T-helper 1 cell (primary cell): ENCODE measurements around the gene ITGA1.
A peak's percentile ranks its signal among the peaks of the same experiment; 100 is the strongest.
"Not testable (repeated sequence)": the region's sequence is repeated elsewhere in the genome, so short reads cannot be mapped to it uniquely, and the experiment has no call there.

Experiments
- DNase-seq, 5 donors: peaks; one replicate each; pipeline ENCODE4 v3.0.0-alpha.2; 2012 to 2020

ITGA1 gene

DNA sequence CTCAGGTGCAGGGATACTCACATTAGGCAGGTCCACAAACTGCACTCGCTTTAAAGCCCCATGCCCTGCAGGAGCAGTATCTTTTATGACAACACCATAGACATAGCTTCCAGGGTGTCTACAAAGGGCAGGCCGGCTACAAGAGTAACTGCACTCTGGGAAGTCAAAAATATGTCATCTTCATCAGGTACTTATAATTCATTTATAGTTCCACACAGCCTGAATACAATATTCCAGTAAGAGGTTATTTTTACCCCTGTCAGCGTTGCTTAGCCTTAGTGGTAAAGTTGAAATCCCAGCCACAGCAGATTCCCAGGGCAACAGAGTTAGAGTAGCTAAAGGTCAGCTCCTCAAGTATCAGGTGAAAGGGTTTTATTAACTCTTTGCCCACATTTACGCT is 119.1 kb downstream of the ITGA1 start:
- DNase-seq = no peak

- no peak for DNase-seq
Observed at GRCh38 chr5:52909192-52909591, 121.5 kb downstream of the ITGA1 start.

GRCh38 chr5:52910071-52910470 is 122.4 kb downstream of the ITGA1 start:
- no peak for DNase-seq

GRCh38 chr5:52915176-52915875 is 127.6 kb downstream of the ITGA1 start:
- peak in 4 of 5 donors; percentile 10 to 72 (median 24) for DNase-seq

GRCh38 chr5:52920929-52921328 is 133.2 kb downstream of the ITGA1 start:
- no peak for DNase-seq

GRCh38 chr5:52922384-52922783 is 134.7 kb downstream of the ITGA1 start:
- no peak for DNase-seq

DNA sequence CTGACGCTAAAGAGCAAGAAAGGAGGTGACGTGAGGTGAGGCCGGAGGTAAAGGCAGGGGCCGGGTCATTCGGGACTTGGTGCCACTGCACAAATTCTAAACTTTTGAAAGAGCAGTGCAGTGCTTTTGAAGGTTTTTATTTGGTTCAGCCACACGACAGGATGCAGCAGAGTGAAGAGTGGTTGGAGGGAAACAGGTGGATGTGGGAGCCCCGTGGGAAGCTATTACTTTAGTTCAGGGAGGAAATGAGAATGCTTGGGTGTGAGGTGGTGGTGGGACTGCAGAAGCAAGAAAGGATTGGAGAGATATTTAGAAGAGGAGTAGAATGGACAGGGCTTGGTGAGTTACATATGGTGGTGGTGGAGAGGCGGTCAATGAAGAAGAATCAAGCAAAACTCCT is 136.7 kb downstream of the ITGA1 start:
- DNase-seq = no peak

GRCh38 chr5:52925001-52925400 is 137.3 kb downstream of the ITGA1 start:
- no peak for DNase-seq

DNA sequence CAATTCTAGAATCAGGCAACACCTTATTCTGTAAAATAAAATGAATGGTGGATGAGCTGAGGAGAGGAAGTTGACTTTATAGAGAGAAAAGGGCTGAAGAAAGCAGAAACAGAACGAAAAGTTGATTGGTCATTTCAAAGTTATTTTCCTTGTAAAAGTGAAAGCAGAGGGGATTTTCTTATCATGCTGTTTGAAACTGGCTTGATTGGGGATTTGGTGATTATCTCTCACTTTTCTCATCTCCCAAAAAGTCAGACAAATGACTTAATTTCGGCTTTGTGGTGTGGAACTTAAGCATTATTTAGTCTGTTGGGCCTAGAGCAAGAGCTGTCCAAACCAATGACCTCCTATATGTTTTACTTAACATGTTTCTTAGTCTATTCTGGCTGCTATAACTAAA is 141.0 kb downstream of the ITGA1 start:
- DNase-seq = no peak

DNA sequence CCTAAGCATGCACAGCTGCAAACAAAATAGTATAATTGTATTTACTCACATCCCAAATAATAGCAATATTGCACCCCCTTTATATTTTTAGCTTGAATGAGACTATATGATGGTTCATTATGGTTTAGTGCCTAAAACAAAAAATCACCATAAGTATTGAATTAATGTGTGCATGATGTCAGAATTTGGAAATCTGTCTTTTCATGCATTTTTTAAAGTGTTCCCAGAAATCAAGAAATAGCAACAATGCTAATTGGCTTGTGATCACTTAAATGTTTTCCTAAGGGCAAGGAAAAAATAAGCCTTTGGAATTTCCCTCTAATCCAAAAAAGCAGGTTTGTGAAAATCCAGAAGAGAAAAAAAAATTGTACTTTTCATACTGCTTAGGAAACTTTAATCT is 150.5 kb downstream of the ITGA1 start:
- no peak for DNase-seq

GRCh38 chr5:52943285-52943684 is 155.6 kb downstream of the ITGA1 start:
- DNase-seq = peak in 1 of 5 donors; percentile 14

DNA sequence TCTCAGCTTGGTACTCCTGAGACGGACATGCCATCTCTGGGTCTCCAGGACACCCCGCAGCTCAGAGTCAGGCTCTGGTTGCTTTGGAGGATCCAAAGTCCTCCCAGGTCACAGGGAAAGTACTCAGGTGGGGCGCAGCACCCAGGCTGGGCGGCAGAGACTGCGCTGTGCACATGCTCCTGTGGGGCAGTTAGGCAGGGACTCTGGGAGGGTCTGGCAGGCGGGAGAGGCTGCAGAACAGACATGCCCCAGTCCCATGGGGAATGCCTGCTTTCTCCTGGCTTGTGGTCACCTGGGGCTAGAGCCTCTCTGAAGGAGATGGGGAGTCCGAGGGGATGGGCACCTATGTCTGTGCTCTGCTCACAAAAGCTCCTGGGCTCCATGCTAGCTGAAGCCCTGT is 156.1 kb downstream of the ITGA1 start:
- no peak for DNase-seq

DNA sequence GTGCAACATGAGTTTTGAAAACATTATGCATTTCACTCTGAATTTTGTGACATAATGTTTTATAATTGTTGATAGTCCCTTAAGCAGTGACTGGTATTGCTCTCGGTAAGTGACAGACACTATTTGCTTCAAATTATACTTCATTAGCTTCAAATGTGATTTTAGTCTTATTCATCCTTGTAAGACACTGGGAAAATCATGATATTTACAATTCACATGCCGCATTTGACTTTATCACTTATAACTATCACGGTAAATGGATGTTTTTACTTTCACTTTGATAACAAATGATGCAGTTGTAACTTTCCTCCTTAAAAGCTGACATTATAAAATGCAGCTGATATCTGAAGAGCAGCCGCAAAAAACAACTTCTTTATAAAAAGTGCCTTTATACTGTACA is 157.3 kb downstream of the ITGA1 start:
- DNase-seq = no peak

- no peak for DNase-seq
Observed at GRCh38 chr5:52947208-52947607, 159.5 kb downstream of the ITGA1 start.

DNA sequence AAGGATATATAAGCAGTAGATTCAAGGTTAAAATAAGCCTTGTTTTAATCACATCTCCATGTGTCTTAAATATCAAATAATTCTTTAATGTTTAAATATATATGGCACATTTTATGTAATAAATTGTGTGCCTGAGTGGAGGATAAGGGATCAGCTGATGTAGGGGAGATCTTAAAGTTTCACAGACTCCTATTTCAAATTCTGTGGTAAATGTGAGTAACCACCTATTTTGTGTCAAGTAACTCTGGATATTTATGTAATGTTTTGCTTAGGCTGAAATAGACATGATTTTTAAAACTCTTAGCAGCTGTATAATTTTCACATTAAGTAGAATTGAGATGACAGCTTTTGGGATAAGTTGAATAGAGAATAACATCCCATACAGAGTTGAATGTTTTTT is 160.1 kb downstream of the ITGA1 start:
- DNase-seq = no peak

DNA sequence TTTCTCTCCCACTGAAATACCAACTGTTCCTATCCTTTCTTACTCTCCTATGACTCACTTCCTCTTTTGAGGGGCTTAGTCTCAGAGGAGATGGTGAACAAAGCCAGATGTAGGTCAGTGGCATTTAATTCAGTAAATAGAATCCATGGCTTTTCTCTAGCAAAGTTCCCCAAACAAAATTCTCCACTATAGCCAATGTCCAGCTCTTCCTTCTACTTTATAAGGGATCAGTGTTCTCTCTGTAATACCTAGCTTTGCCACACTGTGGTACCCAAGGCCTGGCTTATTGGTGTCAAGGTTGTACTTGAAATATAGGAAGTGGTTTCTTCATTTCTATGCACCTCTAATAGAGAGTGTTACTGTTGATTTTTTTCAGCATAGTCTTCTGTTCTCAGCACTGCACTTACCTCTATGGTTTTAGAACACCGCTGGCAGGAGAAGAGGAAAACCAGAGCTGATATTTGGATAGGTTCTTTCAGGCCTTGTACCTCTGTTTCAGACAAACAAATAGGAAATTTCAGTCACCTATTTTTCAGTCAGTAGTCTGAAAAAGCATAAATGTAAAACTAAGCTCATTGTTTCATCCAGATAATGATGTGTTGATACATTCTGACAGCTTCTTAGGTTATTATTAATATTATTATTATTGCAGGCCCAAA is 160.8 kb downstream of the ITGA1 start:
- peak; percentile 18 to 80 (median 35) for DNase-seq

DNA sequence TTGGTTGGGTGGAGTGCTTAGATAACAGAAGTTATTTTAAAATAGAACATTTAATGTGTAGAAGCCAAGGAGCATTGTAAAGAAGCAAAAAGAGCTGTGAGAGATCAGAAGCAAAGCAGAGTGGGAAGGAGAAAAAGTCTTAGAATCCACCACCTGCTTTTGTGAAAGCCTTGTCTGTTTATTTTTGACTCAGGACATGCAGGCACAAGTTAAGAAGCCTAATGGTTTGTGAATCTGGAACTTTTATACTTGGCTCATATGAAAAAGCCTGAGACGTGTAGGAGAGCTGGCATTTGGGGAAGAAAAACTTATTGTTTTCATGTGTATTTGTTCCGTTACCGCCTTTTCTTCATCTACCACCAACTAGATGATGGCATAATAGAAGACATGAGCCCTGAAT is 163.0 kb downstream of the ITGA1 start:
- no peak for DNase-seq

- no peak for DNase-seq
Observed at GRCh38 chr5:52952483-52952882, 164.8 kb downstream of the ITGA1 start.

DNA sequence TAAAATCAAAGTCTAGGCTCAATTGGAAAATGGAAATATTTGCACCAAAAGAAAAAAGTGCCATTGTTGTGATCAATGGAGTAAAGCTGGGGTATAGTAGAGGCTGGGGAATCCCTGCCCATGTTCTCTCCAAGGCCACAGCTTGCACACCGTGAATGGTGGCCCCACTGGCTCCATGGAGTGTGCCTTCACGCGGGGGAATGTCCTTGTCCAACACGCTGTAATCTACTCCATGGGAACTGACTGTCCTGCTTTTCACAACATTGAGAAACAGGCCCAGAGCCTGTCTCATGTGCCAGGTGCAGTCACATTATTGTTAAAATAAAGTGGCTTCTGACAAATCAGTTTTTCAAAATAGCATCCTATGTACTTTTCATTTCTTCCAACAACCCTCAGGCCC is 168.3 kb downstream of the ITGA1 start:
- DNase-seq = no peak

DNA sequence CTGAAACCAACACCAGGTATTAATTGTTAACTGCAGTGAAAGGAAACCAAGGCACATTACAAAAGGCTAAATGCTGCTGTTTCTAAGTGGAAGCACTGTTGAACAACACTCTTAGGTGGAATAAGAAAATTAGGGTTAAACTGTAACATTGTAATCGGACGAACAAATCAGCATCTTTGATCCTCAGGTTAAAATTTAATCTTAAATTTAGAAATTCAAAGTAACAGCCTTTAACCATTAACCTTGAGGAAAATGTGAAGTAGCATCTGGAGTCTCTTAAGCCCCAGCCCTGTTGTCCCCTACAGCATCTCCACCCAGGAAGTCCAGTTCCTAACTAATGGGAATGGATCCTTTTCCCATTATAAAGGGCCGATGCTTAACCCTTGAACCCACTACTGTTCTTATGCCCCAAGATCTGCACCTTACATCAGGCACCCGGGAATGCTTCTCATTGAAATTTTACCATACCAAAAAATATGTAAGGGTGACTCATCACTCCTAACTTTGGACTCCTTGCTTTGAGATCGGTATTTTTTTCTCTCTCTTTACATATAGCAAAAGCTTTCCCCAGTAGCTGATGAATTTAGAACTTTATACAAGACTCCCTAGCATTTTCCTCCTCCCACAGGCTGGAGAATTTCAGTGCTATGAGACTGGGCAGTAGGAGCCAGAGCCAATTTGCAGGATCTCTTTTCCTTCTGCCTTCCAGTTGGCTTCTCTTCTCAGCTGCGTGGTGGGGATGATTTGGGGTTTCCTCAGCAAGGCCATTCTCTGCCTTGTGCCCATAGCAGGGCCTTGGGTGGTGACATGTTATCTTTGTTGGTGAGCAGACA is 169.4 kb downstream of the ITGA1 start:
- no peak for DNase-seq

- no peak for DNase-seq
Observed at GRCh38 chr5:52961274-52961681, 173.6 kb downstream of the ITGA1 start.

GRCh38 chr5:52963636-52964035 is 175.9 kb downstream of the ITGA1 start:
- no peak for DNase-seq

- DNase-seq = no peak
Observed at GRCh38 chr5:52964138-52964537, 176.4 kb downstream of the ITGA1 start.

DNA sequence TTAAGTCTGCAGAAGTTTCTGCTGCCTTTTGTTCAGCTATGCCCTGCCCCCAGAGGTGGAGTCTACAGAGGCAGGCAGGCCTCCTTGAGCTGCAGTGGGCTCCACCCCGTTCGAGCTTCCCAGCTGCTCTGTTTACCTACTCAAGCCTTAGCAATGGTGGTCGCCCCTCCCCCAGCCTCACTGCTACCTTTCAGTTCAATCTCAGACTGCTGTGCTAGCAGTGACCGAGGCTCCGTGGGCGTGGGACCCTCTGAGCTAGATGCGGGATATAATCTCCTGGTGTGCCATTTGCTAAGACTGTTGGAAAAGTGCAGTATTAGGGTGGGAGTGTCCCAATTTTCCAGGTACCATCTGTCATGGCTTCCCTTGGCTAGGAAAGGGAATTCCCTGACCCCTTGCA is 188.4 kb downstream of the ITGA1 start:
- not testable (repeated sequence) for DNase-seq
